Mesenteric fat pad (tissue), 1 donor: ENCODE results near the gene TP53AIP1. TPM values are rescaled to one million over a fixed set of nuclear protein-coding genes. Genes with fewer than 3 reads are reported as not detected.

ENCODE experiments used
- DNase-seq: peaks from one replicate; pipeline ENCODE4 v3.0.0-alpha.2; 2020; ENCODE audit warnings: low spot score
- long read RNA-seq: library from polyadenylated mRNA; unstranded; transcript quantifications from one replicate; pipeline ENCODE4 v2.0.0, GENCODE V29; 2020
- total RNA-seq: library from RNA; stranded (reverse); fragmentation: NEBNext Ultra II Directional; extraction: Animal tissue kit (Norgen Biotek cat#: 25700); gene quantifications from one replicate; pipeline ENCODE4 v1.2.1, GENCODE V29; 2021
- donor health status: DM: yes; HTN: yes; CAD: no.

Gene TP53AIP1
- total RNA-seq, result 0.10 TPM
- long read RNA-seq, result 0 reads

GRCh38 chr11:128942817-128943427, at the start of gene TP53AIP1:
Gene TP53AIP1 (minus strand): TSS chr11:128942871. CDS start chr11:128937818, 5,053 bp downstream.
- DNase-seq, result no peak

- DNase-seq, result no peak
These were observed 45.7 kb upstream of the TP53AIP1 start for GRCh38 chr11:128988242-128988970.

- DNase-seq, result no peak
These were observed 43.2 kb upstream of the TP53AIP1 start for GRCh38 chr11:128985880-128986279.

- DNase-seq, result no peak
These were observed 40.4 kb upstream of the TP53AIP1 start for GRCh38 chr11:128983023-128983422.

GRCh38 chr11:128981254-128981653, 38.6 kb upstream of the TP53AIP1 start:
- DNase-seq, result no peak

- no peak for DNase-seq
These were observed 28.0 kb upstream of the TP53AIP1 start for GRCh38 chr11:128970598-128971190.

- no peak for DNase-seq
These were observed 26.2 kb upstream of the TP53AIP1 start for GRCh38 chr11:128968916-128969315.

GRCh38 chr11:128967578-128967977, 24.9 kb upstream of the TP53AIP1 start:
- no peak for DNase-seq

- DNase-seq, result no peak
These were observed 22.8 kb upstream of the TP53AIP1 start for GRCh38 chr11:128965485-128965884.

- no peak for DNase-seq
These were observed 21.8 kb upstream of the TP53AIP1 start for GRCh38 chr11:128964463-128964930.

- no peak for DNase-seq
These were observed 21.2 kb upstream of the TP53AIP1 start for GRCh38 chr11:128963744-128964325.

- no peak for DNase-seq
These were observed 20.2 kb upstream of the TP53AIP1 start for GRCh38 chr11:128962896-128963295.

- no peak for DNase-seq
These were observed 19.0 kb upstream of the TP53AIP1 start for GRCh38 chr11:128961645-128962044.

- DNase-seq, result no peak
These were observed 14.5 kb upstream of the TP53AIP1 start for GRCh38 chr11:128957202-128957482.

- no peak for DNase-seq
These were observed 13.9 kb upstream of the TP53AIP1 start for GRCh38 chr11:128956401-128957201.

- no peak for DNase-seq
These were observed 13.0 kb upstream of the TP53AIP1 start for GRCh38 chr11:128955636-128956035.

- DNase-seq, result no peak
These were observed 10.5 kb upstream of the TP53AIP1 start for GRCh38 chr11:128953151-128953550.

GRCh38 chr11:128949791-128950454, 7.3 kb upstream of the TP53AIP1 start:
- DNase-seq, result no peak

GRCh38 chr11:128948583-128948982, 5.9 kb upstream of the TP53AIP1 start:
- DNase-seq, result no peak

- DNase-seq, result no peak
These were observed 5.1 kb upstream of the TP53AIP1 start for GRCh38 chr11:128947773-128948172.

- DNase-seq, result no peak
These were observed 4.0 kb upstream of the TP53AIP1 start for GRCh38 chr11:128946648-128947047.
